Activated T-helper 17 cell treated with anti-CD3 and anti-CD28 coated beads, Interleukin-2, amount 50 U/mL, for 72 hours (primary cell): Measurements from ENCODE around the gene GABRG3. TPM values are rescaled to one million over a fixed set of nuclear protein-coding genes. Genes with fewer than 3 reads are reported as not detected.

ENCODE experiments used
- ATAC-seq: fragments of 150-1000 bp; cut with Tn5 transposase; replicated peaks from 2 replicates; pipeline ENCODE4 v1.10.0; 2021; ENCODE audit warnings: mild to moderate bottlenecking, moderate library complexity
- H3K27ac Mint-ChIP-seq: one replicate; pipeline ENCODE4 v1.8.0; 2022; ENCODE audit warnings: mixed read lengths
- H3K27me3 Mint-ChIP-seq: one replicate; pipeline ENCODE4 v1.8.0; 2022; ENCODE audit warnings: mixed read lengths
- H3K36me3 Mint-ChIP-seq: one replicate; pipeline ENCODE4 v1.8.0; 2022; ENCODE audit warnings: low read depth, mild to moderate bottlenecking, mixed read lengths
- H3K4me1 Mint-ChIP-seq: one replicate; pipeline ENCODE4 v1.8.0; 2022; ENCODE audit warnings: mixed read lengths
- H3K4me3 Mint-ChIP-seq: one replicate; pipeline ENCODE4 v1.8.0; 2022; ENCODE audit warnings: mild to moderate bottlenecking, mixed read lengths
- H3K9me3 Mint-ChIP-seq: one replicate; pipeline ENCODE4 v1.8.0; 2022; ENCODE audit warnings: mixed read lengths
- total RNA-seq, 2 donors: library from RNA; stranded (reverse); gene quantifications; one replicate each; pipeline ENCODE4 v1.2.3, GENCODE V29; 2022

The GABRG3 gene
- total RNA-seq, 2 donors from 2014 or later: not detected

GRCh38 chr15:27487846-27488245 lies 516.9 kb downstream of the GABRG3 start:
- ATAC-seq: no peak
- H3K9me3 Mint-ChIP-seq: peaks cover 15% of the 10 kb centered on the region

GRCh38 chr15:27490867-27491595 lies 520.0 kb downstream of the GABRG3 start:
- no peak for ATAC-seq
- Mint-ChIP-seq H3K4me3 (no peak overlapping the region), H3K27me3 (no peaks in the 10 kb centered on the region), H3K4me1 (no peaks in the 10 kb centered on the region), H3K36me3 (no peaks in the 10 kb centered on the region), H3K27ac (no peak overlapping the region), H3K9me3 (peaks cover 9% of the 10 kb centered on the region)

More at GRCh38 chr15:27487846-27488245, 516.9 kb downstream of the GABRG3 start:
- no peaks in the 10 kb centered on the region for H3K36me3 Mint-ChIP-seq
- no peaks in the 10 kb centered on the region for H3K4me1 Mint-ChIP-seq
- H3K27ac Mint-ChIP-seq: no peak overlapping the region
- H3K4me3 Mint-ChIP-seq: no peak overlapping the region
- H3K27me3 Mint-ChIP-seq: no peaks in the 10 kb centered on the region

- H3K9me3 Mint-ChIP-seq: peaks cover 9% of the 10 kb centered on the region
- H3K4me1 Mint-ChIP-seq: no peaks in the 10 kb centered on the region
- ATAC-seq: no peak
- H3K27me3 Mint-ChIP-seq: no peaks in the 10 kb centered on the region
- no peak overlapping the region for H3K27ac Mint-ChIP-seq
- H3K36me3 Mint-ChIP-seq: no peaks in the 10 kb centered on the region
- H3K4me3 Mint-ChIP-seq: no peak overlapping the region
These were observed 521.0 kb downstream of the GABRG3 start for GRCh38 chr15:27491666-27492621.

- H3K36me3 Mint-ChIP-seq: no peaks in the 10 kb centered on the region
- H3K27ac Mint-ChIP-seq: no peak overlapping the region
- no peaks in the 10 kb centered on the region for H3K4me1 Mint-ChIP-seq
- no peak for ATAC-seq
- peaks cover 11% of the 10 kb centered on the region for H3K9me3 Mint-ChIP-seq
- no peaks in the 10 kb centered on the region for H3K27me3 Mint-ChIP-seq
- H3K4me3 Mint-ChIP-seq: no peak overlapping the region
These were observed 525.0 kb downstream of the GABRG3 start for GRCh38 chr15:27495963-27496459.

- H3K9me3 Mint-ChIP-seq: peaks cover 16% of the 10 kb centered on the region
- no peak overlapping the region for H3K4me3 Mint-ChIP-seq
- H3K4me1 Mint-ChIP-seq: no peaks in the 10 kb centered on the region
- H3K27ac Mint-ChIP-seq: no peak overlapping the region
- no peaks in the 10 kb centered on the region for H3K27me3 Mint-ChIP-seq
- ATAC-seq: no peak
- no peaks in the 10 kb centered on the region for H3K36me3 Mint-ChIP-seq
These were observed 527.7 kb downstream of the GABRG3 start for GRCh38 chr15:27498700-27499099.

GRCh38 chr15:27499191-27499590 lies 528.2 kb downstream of the GABRG3 start:
- H3K27ac Mint-ChIP-seq: no peak overlapping the region

GRCh38 chr15:27499719-27500118 lies 528.7 kb downstream of the GABRG3 start:
- no peaks in the 10 kb centered on the region for H3K27me3 Mint-ChIP-seq
- no peaks in the 10 kb centered on the region for H3K4me1 Mint-ChIP-seq
- no peak overlapping the region for H3K27ac Mint-ChIP-seq
- H3K36me3 Mint-ChIP-seq: no peaks in the 10 kb centered on the region
- H3K4me3 Mint-ChIP-seq: no peak overlapping the region
- H3K9me3 Mint-ChIP-seq: peaks cover 16% of the 10 kb centered on the region
- no peak for ATAC-seq

More at GRCh38 chr15:27499191-27499590, 528.2 kb downstream of the GABRG3 start:
- no peaks in the 10 kb centered on the region for H3K4me1 Mint-ChIP-seq
- ATAC-seq: no peak
- H3K27me3 Mint-ChIP-seq: no peaks in the 10 kb centered on the region
- H3K36me3 Mint-ChIP-seq: no peaks in the 10 kb centered on the region
- peaks cover 16% of the 10 kb centered on the region for H3K9me3 Mint-ChIP-seq
- H3K4me3 Mint-ChIP-seq: no peak overlapping the region

- H3K9me3 Mint-ChIP-seq: peaks cover 11% of the 10 kb centered on the region
- H3K27ac Mint-ChIP-seq: no peak overlapping the region
- H3K27me3 Mint-ChIP-seq: no peaks in the 10 kb centered on the region
- no peaks in the 10 kb centered on the region for H3K4me1 Mint-ChIP-seq
- no peak for ATAC-seq
- H3K4me3 Mint-ChIP-seq: no peak overlapping the region
- no peaks in the 10 kb centered on the region for H3K36me3 Mint-ChIP-seq
These were observed 529.2 kb downstream of the GABRG3 start for GRCh38 chr15:27500206-27500605.

- ATAC-seq: no peak
- Mint-ChIP-seq H3K27me3 (no peaks in the 10 kb centered on the region), H3K36me3 (no peaks in the 10 kb centered on the region), H3K9me3 (peaks cover 23% of the 10 kb centered on the region), H3K4me1 (no peaks in the 10 kb centered on the region), H3K27ac (no peak overlapping the region), H3K4me3 (no peak overlapping the region)
These were observed 535.8 kb downstream of the GABRG3 start for GRCh38 chr15:27506752-27507151.

GRCh38 chr15:27509014-27509413 lies 538.0 kb downstream of the GABRG3 start:
- no peaks in the 10 kb centered on the region for H3K36me3 Mint-ChIP-seq
- H3K4me1 Mint-ChIP-seq: no peaks in the 10 kb centered on the region
- H3K4me3 Mint-ChIP-seq: no peak overlapping the region
- no peak overlapping the region for H3K27ac Mint-ChIP-seq
- peaks cover 27% of the 10 kb centered on the region for H3K9me3 Mint-ChIP-seq
- no peaks in the 10 kb centered on the region for H3K27me3 Mint-ChIP-seq
- no peak for ATAC-seq

GRCh38 chr15:27512281-27513001 lies 541.5 kb downstream of the GABRG3 start:
- Mint-ChIP-seq H3K4me3 (no peak overlapping the region), H3K27ac (no peak overlapping the region), H3K36me3 (no peaks in the 10 kb centered on the region), H3K4me1 (no peaks in the 10 kb centered on the region), H3K27me3 (no peaks in the 10 kb centered on the region), H3K9me3 (peaks cover 27% of the 10 kb centered on the region)
- no peak for ATAC-seq

GRCh38 chr15:27514526-27514925 lies 543.5 kb downstream of the GABRG3 start:
- H3K4me3 Mint-ChIP-seq: no peak overlapping the region
- H3K9me3 Mint-ChIP-seq: peaks cover 28% of the 10 kb centered on the region
- no peak overlapping the region for H3K27ac Mint-ChIP-seq
- no peaks in the 10 kb centered on the region for H3K36me3 Mint-ChIP-seq
- no peaks in the 10 kb centered on the region for H3K4me1 Mint-ChIP-seq
- H3K27me3 Mint-ChIP-seq: no peaks in the 10 kb centered on the region
- no peak for ATAC-seq

- ATAC-seq: no peak
- H3K36me3 Mint-ChIP-seq: no peaks in the 10 kb centered on the region
- H3K4me3 Mint-ChIP-seq: no peak overlapping the region
- H3K27me3 Mint-ChIP-seq: no peaks in the 10 kb centered on the region
- no peaks in the 10 kb centered on the region for H3K4me1 Mint-ChIP-seq
- H3K9me3 Mint-ChIP-seq: peaks cover 17% of the 10 kb centered on the region
- no peak overlapping the region for H3K27ac Mint-ChIP-seq
These were observed 556.6 kb downstream of the GABRG3 start for GRCh38 chr15:27527490-27528067.

- H3K4me1 Mint-ChIP-seq: no peaks in the 10 kb centered on the region
- no peaks in the 10 kb centered on the region for H3K36me3 Mint-ChIP-seq
- ATAC-seq: no peak
- H3K27me3 Mint-ChIP-seq: no peaks in the 10 kb centered on the region
- no peak overlapping the region for H3K4me3 Mint-ChIP-seq
- peaks cover 15% of the 10 kb centered on the region for H3K9me3 Mint-ChIP-seq
- no peak overlapping the region for H3K27ac Mint-ChIP-seq
These were observed 558.4 kb downstream of the GABRG3 start for GRCh38 chr15:27529399-27529798.
